HG03095 (cell line): ENCODE measurements around the gene RTL5.
A peak's percentile ranks its signal among the peaks of the same experiment; 100 is the strongest.

Experiments used
- ATAC-seq: cut with Tn5 transposase; IDR thresholded peaks from one replicate; pipeline ENCODE4 v1.9.1; 2021; ENCODE audit warnings: moderate library complexity; ENCODE audit not compliant: unreplicated experiment

The RTL5 gene

GRCh38 chrX:72130156-72130761, 1.5 kb downstream of the RTL5 start:
- no peak for ATAC-seq

- no peak for ATAC-seq
These were observed 2.1 kb downstream of the RTL5 start for GRCh38 chrX:72129661-72130060.

- no peak for ATAC-seq
These were observed 2.8 kb downstream of the RTL5 start for GRCh38 chrX:72128881-72129280.

- no peak for ATAC-seq
These were observed 3.4 kb downstream of the RTL5 start for GRCh38 chrX:72128183-72128834.

- ATAC-seq, result no peak
These were observed 4.4 kb downstream of the RTL5 start for GRCh38 chrX:72127332-72127731.

GRCh38 chrX:72126539-72127140, 5.1 kb downstream of the RTL5 start:
- ATAC-seq, result peak; percentile 67

- no peak for ATAC-seq
These were observed 5.7 kb downstream of the RTL5 start for GRCh38 chrX:72126048-72126415.

GRCh38 chrX:72125331-72126047, 6.2 kb downstream of the RTL5 start:
- no peak for ATAC-seq

GRCh38 chrX:72124540-72125201, 7.0 kb downstream of the RTL5 start:
- no peak for ATAC-seq

- ATAC-seq, result no peak
These were observed 8.1 kb downstream of the RTL5 start for GRCh38 chrX:72123471-72124185.

GRCh38 chrX:72122621-72123337, 8.9 kb downstream of the RTL5 start:
- no peak for ATAC-seq

GRCh38 chrX:72121383-72121782, 10.3 kb downstream of the RTL5 start:
- no peak for ATAC-seq

- no peak for ATAC-seq
These were observed 10.9 kb downstream of the RTL5 start for GRCh38 chrX:72120837-72121236.

- no peak for ATAC-seq
These were observed 14.0 kb downstream of the RTL5 start for GRCh38 chrX:72117636-72118210.

GRCh38 chrX:72115380-72115779, 16.3 kb downstream of the RTL5 start:
- ATAC-seq, result no peak

- no peak for ATAC-seq
These were observed 16.9 kb downstream of the RTL5 start for GRCh38 chrX:72114807-72115206.

- no peak for ATAC-seq
These were observed 17.4 kb downstream of the RTL5 start for GRCh38 chrX:72114306-72114705.

- ATAC-seq, result no peak
These were observed 18.3 kb downstream of the RTL5 start for GRCh38 chrX:72113461-72113860.

- no peak for ATAC-seq
These were observed 20.6 kb downstream of the RTL5 start for GRCh38 chrX:72110876-72111708.
